ENCODE measurements around the gene ITGB4. TPM values are rescaled to one million over a fixed set of nuclear protein-coding genes. Genes with fewer than 3 reads are reported as not detected.
"Not testable (repeated sequence)": the region's sequence is repeated elsewhere in the genome, so short reads cannot be mapped to it uniquely, and the experiment has no call there.

Gene ITGB4
- total RNA-seq, 1 experiment from 2014 or later, result 0.19 TPM

- Histone ChIP-seq H3K27me3 (ENCODE audit: low read length) (no peaks in the 10 kb centered on the region), H3K4me1 (ENCODE audit: low read length) (peaks cover 14% of the 10 kb centered on the region), H3K4me2 (ENCODE audit: low read depth, low read length, poor library complexity, severe bottlenecking) (no peak overlapping the region), H4K20me1 (ENCODE audit: insufficient read depth, low read depth, low read length) (no peaks in the 10 kb centered on the region), H3K27ac (ENCODE audit: low read length) (no peak overlapping the region), H3K9me3 (ENCODE audit: low read length) (no peaks in the 10 kb centered on the region), H3K4me3 (ENCODE audit: low read length) (no peak overlapping the region), H3K36me3 (ENCODE audit: insufficient read depth, low read length) (no peaks in the 10 kb centered on the region), H3K9me2 (replicated peaks; ENCODE audit: insufficient read depth, low read length) (no peaks in the 10 kb centered on the region), H3K9ac (ENCODE audit: low read length) (no peak overlapping the region), H3K79me2 (ENCODE audit: low read length) (no peaks in the 10 kb centered on the region), H2AFZ (ENCODE audit: low read length) (no peak overlapping the region)
- no peak for DNase-seq
These were observed 34.7 kb downstream of the ITGB4 start for GRCh38 chr17:75755990-75756389.

DNA sequence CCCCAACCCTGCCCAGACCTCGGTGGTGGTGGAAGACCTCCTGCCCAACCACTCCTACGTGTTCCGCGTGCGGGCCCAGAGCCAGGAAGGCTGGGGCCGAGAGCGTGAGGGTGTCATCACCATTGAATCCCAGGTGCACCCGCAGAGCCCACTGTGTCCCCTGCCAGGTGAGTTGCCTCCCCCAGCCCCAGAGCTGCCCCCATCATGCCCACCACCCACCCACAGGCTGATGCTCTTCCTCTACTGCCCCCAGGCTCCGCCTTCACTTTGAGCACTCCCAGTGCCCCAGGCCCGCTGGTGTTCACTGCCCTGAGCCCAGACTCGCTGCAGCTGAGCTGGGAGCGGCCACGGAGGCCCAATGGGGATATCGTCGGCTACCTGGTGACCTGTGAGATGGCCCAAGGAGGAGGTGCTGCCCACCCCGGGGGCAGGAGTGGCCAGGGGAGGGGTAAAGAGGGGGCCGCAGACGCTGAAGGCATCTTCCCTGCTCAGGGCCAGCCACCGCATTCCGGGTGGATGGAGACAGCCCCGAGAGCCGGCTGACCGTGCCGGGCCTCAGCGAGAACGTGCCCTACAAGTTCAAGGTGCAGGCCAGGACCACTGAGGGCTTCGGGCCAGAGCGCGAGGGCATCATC is 35.3 kb downstream of the ITGB4 start:
- no peaks in the 10 kb centered on the region for H3K79me2 ChIP-seq (ENCODE audit: low read length)
- peaks cover 14% of the 10 kb centered on the region for H3K4me1 ChIP-seq (ENCODE audit: low read length)
- H3K4me2 ChIP-seq (ENCODE audit: low read depth, low read length, poor library complexity, severe bottlenecking), result no peak overlapping the region
- no peaks in the 10 kb centered on the region for H3K9me3 ChIP-seq (ENCODE audit: low read length)
- no peak overlapping the region for H3K4me3 ChIP-seq (ENCODE audit: low read length)
- H3K9me2 ChIP-seq (replicated peaks; ENCODE audit: insufficient read depth, low read length), result no peaks in the 10 kb centered on the region
- H3K27ac ChIP-seq (ENCODE audit: low read length), result no peak overlapping the region
- no peaks in the 10 kb centered on the region for H4K20me1 ChIP-seq (ENCODE audit: insufficient read depth, low read depth, low read length)
- no peak for DNase-seq
- H3K9ac ChIP-seq (ENCODE audit: low read length), result no peak overlapping the region
- H2AFZ ChIP-seq (ENCODE audit: low read length), result no peak overlapping the region
- H3K27me3 ChIP-seq (ENCODE audit: low read length), result no peaks in the 10 kb centered on the region
- no peaks in the 10 kb centered on the region for H3K36me3 ChIP-seq (ENCODE audit: insufficient read depth, low read length)

- no peak overlapping the region for H3K9ac ChIP-seq (ENCODE audit: low read length)
- no peak overlapping the region for H2AFZ ChIP-seq (ENCODE audit: low read length)
- H3K36me3 ChIP-seq (ENCODE audit: insufficient read depth, low read length), result no peaks in the 10 kb centered on the region
- H3K9me2 ChIP-seq (replicated peaks; ENCODE audit: insufficient read depth, low read length), result no peaks in the 10 kb centered on the region
- no peaks in the 10 kb centered on the region for H4K20me1 ChIP-seq (ENCODE audit: insufficient read depth, low read depth, low read length)
- H3K4me1 ChIP-seq (ENCODE audit: low read length), result peaks cover 14% of the 10 kb centered on the region
- no peak overlapping the region for H3K27ac ChIP-seq (ENCODE audit: low read length)
- no peak overlapping the region for H3K4me2 ChIP-seq (ENCODE audit: low read depth, low read length, poor library complexity, severe bottlenecking)
- H3K27me3 ChIP-seq (ENCODE audit: low read length), result no peaks in the 10 kb centered on the region
- no peaks in the 10 kb centered on the region for H3K79me2 ChIP-seq (ENCODE audit: low read length)
- no peak for DNase-seq
- no peak overlapping the region for H3K4me3 ChIP-seq (ENCODE audit: low read length)
- no peaks in the 10 kb centered on the region for H3K9me3 ChIP-seq (ENCODE audit: low read length)
These were observed 35.9 kb downstream of the ITGB4 start for GRCh38 chr17:75757086-75757681.

GRCh38 chr17:75758131-75758905 is 37.1 kb downstream of the ITGB4 start:
- no peaks in the 10 kb centered on the region for H4K20me1 ChIP-seq (ENCODE audit: insufficient read depth, low read depth, low read length)
- H3K4me3 ChIP-seq (ENCODE audit: low read length), result no peak overlapping the region
- peak; percentile 57 for DNase-seq
- H3K79me2 ChIP-seq (ENCODE audit: low read length), result no peaks in the 10 kb centered on the region
- H3K27me3 ChIP-seq (ENCODE audit: low read length), result no peaks in the 10 kb centered on the region
- no peak overlapping the region for H3K9ac ChIP-seq (ENCODE audit: low read length)
- H3K4me1 ChIP-seq (ENCODE audit: low read length), result peaks cover 11% of the 10 kb centered on the region
- H3K9me2 ChIP-seq (replicated peaks; ENCODE audit: insufficient read depth, low read length), result no peaks in the 10 kb centered on the region
- H3K27ac ChIP-seq (ENCODE audit: low read length), result no peak overlapping the region
- no peak overlapping the region for H2AFZ ChIP-seq (ENCODE audit: low read length)
- no peak overlapping the region for H3K4me2 ChIP-seq (ENCODE audit: low read depth, low read length, poor library complexity, severe bottlenecking)
- no peaks in the 10 kb centered on the region for H3K36me3 ChIP-seq (ENCODE audit: insufficient read depth, low read length)
- H3K9me3 ChIP-seq (ENCODE audit: low read length), result no peaks in the 10 kb centered on the region

DNA sequence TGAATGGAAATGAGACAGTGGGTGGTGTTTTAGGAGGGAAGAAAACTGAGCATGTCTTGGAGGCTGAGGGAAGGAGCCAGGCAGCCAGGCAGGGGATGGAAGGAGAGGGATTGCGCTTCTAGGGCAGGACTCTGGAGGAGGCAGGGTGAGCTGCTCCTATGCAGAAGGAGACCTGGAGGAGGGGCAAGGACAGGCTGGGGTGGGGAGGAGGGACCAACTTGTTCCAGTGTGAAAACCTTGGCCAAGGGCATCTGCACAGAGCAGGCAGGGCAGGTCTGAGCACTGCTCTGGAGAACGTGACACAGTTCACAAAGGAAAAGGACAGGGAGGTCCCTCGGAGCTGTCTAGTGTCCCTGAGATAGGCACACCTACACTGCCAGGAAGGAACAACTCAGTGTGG is 38.2 kb downstream of the ITGB4 start:
- no peak overlapping the region for H3K4me2 ChIP-seq (ENCODE audit: low read depth, low read length, poor library complexity, severe bottlenecking)
- no peaks in the 10 kb centered on the region for H4K20me1 ChIP-seq (ENCODE audit: insufficient read depth, low read depth, low read length)
- no peak overlapping the region for H3K4me3 ChIP-seq (ENCODE audit: low read length)
- no peaks in the 10 kb centered on the region for H3K79me2 ChIP-seq (ENCODE audit: low read length)
- peaks cover 11% of the 10 kb centered on the region for H3K4me1 ChIP-seq (ENCODE audit: low read length)
- H3K9me2 ChIP-seq (replicated peaks; ENCODE audit: insufficient read depth, low read length), result no peaks in the 10 kb centered on the region
- no peaks in the 10 kb centered on the region for H3K27me3 ChIP-seq (ENCODE audit: low read length)
- no peak overlapping the region for H2AFZ ChIP-seq (ENCODE audit: low read length)
- no peak overlapping the region for H3K9ac ChIP-seq (ENCODE audit: low read length)
- H3K36me3 ChIP-seq (ENCODE audit: insufficient read depth, low read length), result no peaks in the 10 kb centered on the region
- no peak overlapping the region for H3K27ac ChIP-seq (ENCODE audit: low read length)
- no peaks in the 10 kb centered on the region for H3K9me3 ChIP-seq (ENCODE audit: low read length)
- DNase-seq, result no peak

- DNase-seq; H2AFZ ChIP-seq (ENCODE audit: low read length); H3K9ac ChIP-seq (ENCODE audit: low read length); H3K36me3 ChIP-seq (ENCODE audit: insufficient read depth, low read length); H3K4me2 ChIP-seq (ENCODE audit: low read depth, low read length, poor library complexity, severe bottlenecking); H3K27ac ChIP-seq (ENCODE audit: low read length); H3K9me2 ChIP-seq (replicated peaks; ENCODE audit: insufficient read depth, low read length); H3K79me2 ChIP-seq (ENCODE audit: low read length); H3K9me3 ChIP-seq (ENCODE audit: low read length); H3K4me3 ChIP-seq (ENCODE audit: low read length); H3K27me3 ChIP-seq (ENCODE audit: low read length); H4K20me1 ChIP-seq (ENCODE audit: insufficient read depth, low read depth, low read length): not testable (repeated sequence)
- H3K4me1 ChIP-seq (ENCODE audit: low read length), result peaks cover 17% of the 10 kb centered on the region
These were observed 38.9 kb downstream of the ITGB4 start for GRCh38 chr17:75759978-75760640.

GRCh38 chr17:75762513-75763268 is 41.4 kb downstream of the ITGB4 start:
- H3K4me2 ChIP-seq (ENCODE audit: low read depth, low read length, poor library complexity, severe bottlenecking), result no peak overlapping the region
- H3K27me3 ChIP-seq (ENCODE audit: low read length), result no peaks in the 10 kb centered on the region
- no peaks in the 10 kb centered on the region for H3K79me2 ChIP-seq (ENCODE audit: low read length)
- DNase-seq, result no peak
- no peaks in the 10 kb centered on the region for H3K9me2 ChIP-seq (replicated peaks; ENCODE audit: insufficient read depth, low read length)
- no peaks in the 10 kb centered on the region for H3K9me3 ChIP-seq (ENCODE audit: low read length)
- H3K36me3 ChIP-seq (ENCODE audit: insufficient read depth, low read length), result no peaks in the 10 kb centered on the region
- no peak overlapping the region for H2AFZ ChIP-seq (ENCODE audit: low read length)
- peaks cover 20% of the 10 kb centered on the region for H3K4me1 ChIP-seq (ENCODE audit: low read length)
- no peak overlapping the region for H3K27ac ChIP-seq (ENCODE audit: low read length)
- H3K4me3 ChIP-seq (ENCODE audit: low read length), result no peak overlapping the region
- H4K20me1 ChIP-seq (ENCODE audit: insufficient read depth, low read depth, low read length), result no peaks in the 10 kb centered on the region
- H3K9ac ChIP-seq (ENCODE audit: low read length), result no peak overlapping the region

GRCh38 chr17:75763269-75763607 is 42.0 kb downstream of the ITGB4 start:
- Histone ChIP-seq H3K4me2 (ENCODE audit: low read depth, low read length, poor library complexity, severe bottlenecking) (no peak overlapping the region), H4K20me1 (ENCODE audit: insufficient read depth, low read depth, low read length) (no peaks in the 10 kb centered on the region), H3K79me2 (ENCODE audit: low read length) (no peaks in the 10 kb centered on the region), H2AFZ (ENCODE audit: low read length) (no peak overlapping the region), H3K4me3 (ENCODE audit: low read length) (no peak overlapping the region), H3K27ac (ENCODE audit: low read length) (no peak overlapping the region), H3K36me3 (ENCODE audit: insufficient read depth, low read length) (no peaks in the 10 kb centered on the region), H3K9ac (ENCODE audit: low read length) (no peak overlapping the region), H3K4me1 (ENCODE audit: low read length) (peaks cover 20% of the 10 kb centered on the region), H3K27me3 (ENCODE audit: low read length) (no peaks in the 10 kb centered on the region), H3K9me3 (ENCODE audit: low read length) (no peaks in the 10 kb centered on the region), H3K9me2 (replicated peaks; ENCODE audit: insufficient read depth, low read length) (no peaks in the 10 kb centered on the region)
- no peak for DNase-seq

All from Karpas-422 (cell line).